Measurements from ENCODE around the gene ANAPC7.

GRCh38 chr12:110426406-110426805 is 22.9 kb upstream of the ANAPC7 start:
- TF ChIP-seq, protein P1, sequence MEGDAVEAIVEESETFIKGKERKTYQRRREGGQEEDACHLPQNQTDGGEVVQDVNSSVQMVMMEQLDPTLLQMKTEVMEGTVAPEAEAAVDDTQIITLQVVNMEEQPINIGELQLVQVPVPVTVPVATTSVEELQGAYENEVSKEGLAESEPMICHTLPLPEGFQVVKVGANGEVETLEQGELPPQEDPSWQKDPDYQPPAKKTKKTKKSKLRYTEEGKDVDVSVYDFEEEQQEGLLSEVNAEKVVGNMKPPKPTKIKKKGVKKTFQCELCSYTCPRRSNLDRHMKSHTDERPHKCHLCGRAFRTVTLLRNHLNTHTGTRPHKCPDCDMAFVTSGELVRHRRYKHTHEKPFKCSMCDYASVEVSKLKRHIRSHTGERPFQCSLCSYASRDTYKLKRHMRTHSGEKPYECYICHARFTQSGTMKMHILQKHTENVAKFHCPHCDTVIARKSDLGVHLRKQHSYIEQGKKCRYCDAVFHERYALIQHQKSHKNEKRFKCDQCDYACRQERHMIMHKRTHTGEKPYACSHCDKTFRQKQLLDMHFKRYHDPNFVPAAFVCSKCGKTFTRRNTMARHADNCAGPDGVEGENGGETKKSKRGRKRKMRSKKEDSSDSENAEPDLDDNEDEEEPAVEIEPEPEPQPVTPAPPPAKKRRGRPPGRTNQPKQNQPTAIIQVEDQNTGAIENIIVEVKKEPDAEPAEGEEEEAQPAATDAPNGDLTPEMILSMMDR (IDR thresholded peaks at IDR 0.05; ENCODE audit: low read length) = no peak
- no peak for TF ChIP-seq EZH2 (IDR thresholded peaks at IDR 0.05; ENCODE audit: borderline replicate concordance, low read length)

Data from OCI-LY1 (cell line).